ENCODE measurements around the gene PHLDB2. TPM values are rescaled to one million over a fixed set of nuclear protein-coding genes. Genes with fewer than 3 reads are reported as not detected.

The PHLDB2 gene
- total and polyA plus RNA-seq, 10 of the 15 experiments (the other 5 are each of a cell fraction or from before 2014, with no cell fraction given), result 0.03 to 0.67 (median 0.40) TPM

GRCh38 chr3:111838133-111838532 lies 20.9 kb upstream of the PHLDB2 start:
- ChIA-PET SMC1A (ENCODE audit: uncharacterized antibody, unreplicated experiment) (no interaction called here), RAD21 (ENCODE audit: unreplicated experiment) (no interaction called here), CTCF (no interaction called here), POLR2A (no interaction called here)
- in situ Hi-C loops (cut with MboI), result no loop called here
- H3K27ac ChIP-seq (ENCODE audit: control insufficient read depth, insufficient read depth), result no peak overlapping the region
- no peaks in the 10 kb centered on the region for H4K20me1 ChIP-seq (ENCODE audit: control insufficient read depth, insufficient read depth)
- H3K9me3 ChIP-seq (replicated peaks; ENCODE audit: control insufficient read depth, insufficient read depth, low read length), result no peaks in the 10 kb centered on the region
- no peak for FAIRE-seq
- no peaks in the 10 kb centered on the region; a peak in 1 of 4 replicates for H3K27me3 ChIP-seq (replicated peaks in 1 of 2; ENCODE audit: control insufficient read depth in 2 of 2, insufficient read depth in 2 of 2, low read length in 1 of 2)
- H3K79me2 ChIP-seq (ENCODE audit: control insufficient read depth, insufficient read depth, low read length), result no peaks in the 10 kb centered on the region
- no peak for ATAC-seq
- H3K4me2 ChIP-seq (ENCODE audit: control insufficient read depth, insufficient read depth), result no peak overlapping the region
- intact Hi-C loops (cut with micrococcal nuclease; ENCODE audit: unreplicated experiment), result no loop called here
- H3K4me1 ChIP-seq (ENCODE audit: control insufficient read depth, insufficient read depth, low read length), result no peaks in the 10 kb centered on the region
- WGBS (ENCODE audit: insufficient coverage, insufficient replicate concordance, low lambda C conversion rate, missing lambda C conversion rate), result 35% methylated on average over 5 of the region's 5 CpGs
- BruUV-seq (replicated peaks), result no TSS peak
- H2AFZ ChIP-seq (ENCODE audit: control insufficient read depth, low read depth, low read length), result no peak overlapping the region
- H3K36me3 ChIP-seq (ENCODE audit: control insufficient read depth in 2 of 2, insufficient read depth in 2 of 2, low read length in 1 of 2), result no peaks in the 10 kb centered on the region
- no peak for DNase-seq (ENCODE audit: low read depth, low spot score)
- H3K4me3 ChIP-seq, result no peak overlapping the region
- TF ChIP-seq GABPA (IDR thresholded peaks at IDR 0.05; ENCODE audit: low read depth) (no peak), BRCA1 (IDR thresholded peaks at IDR 0.05; ENCODE audit: low read depth, low read length) (no peak), GATAD2B (conservative IDR thresholded peaks at IDR 0.05; ENCODE audit: low read depth) (no peak)
- TF ChIP-seq, protein P1, sequence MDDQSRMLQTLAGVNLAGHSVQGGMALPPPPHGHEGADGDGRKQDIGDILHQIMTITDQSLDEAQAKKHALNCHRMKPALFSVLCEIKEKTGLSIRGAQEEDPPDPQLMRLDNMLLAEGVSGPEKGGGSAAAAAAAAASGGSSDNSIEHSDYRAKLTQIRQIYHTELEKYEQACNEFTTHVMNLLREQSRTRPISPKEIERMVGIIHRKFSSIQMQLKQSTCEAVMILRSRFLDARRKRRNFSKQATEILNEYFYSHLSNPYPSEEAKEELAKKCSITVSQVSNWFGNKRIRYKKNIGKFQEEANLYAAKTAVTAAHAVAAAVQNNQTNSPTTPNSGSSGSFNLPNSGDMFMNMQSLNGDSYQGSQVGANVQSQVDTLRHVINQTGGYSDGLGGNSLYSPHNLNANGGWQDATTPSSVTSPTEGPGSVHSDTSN (IDR thresholded peaks at IDR 0.05; ENCODE audit: insufficient replicate concordance, low read depth, low read length), result no peak
- no peak overlapping the region for H3K9ac ChIP-seq (ENCODE audit: control insufficient read depth, insufficient read depth, low read length)

- H3K4me2 ChIP-seq (ENCODE audit: control insufficient read depth, insufficient read depth), result no peak overlapping the region
- RAD21 ChIA-PET (ENCODE audit: unreplicated experiment), result no interaction called here
- TF ChIP-seq E2F4 (IDR thresholded peaks at IDR 0.05; ENCODE audit: low read depth, low read length) (no peak), ASH2L (IDR thresholded peaks at IDR 0.05; ENCODE audit: borderline replicate concordance, low read depth) (no peak), SUZ12 (IDR thresholded peaks at IDR 0.05; ENCODE audit: unreplicated experiment) (no peak), USF1 (IDR thresholded peaks at IDR 0.05; ENCODE audit: borderline replicate concordance, extremely low read length, insufficient read depth, low read depth, low read length) (no peak), ATF7 (IDR thresholded peaks at IDR 0.05; ENCODE audit: low read depth) (no peak), NFYB (IDR thresholded peaks at IDR 0.05; ENCODE audit: insufficient read depth, low read depth, low read length) (no peak)
These were observed 13.0 kb upstream of the PHLDB2 start for GRCh38 chr3:111846039-111846438.

More at GRCh38 chr3:111846039-111846438, 13.0 kb upstream of the PHLDB2 start:
- Histone ChIP-seq H3K9me3 (replicated peaks; ENCODE audit: control insufficient read depth, insufficient read depth, low read length) (no peaks in the 10 kb centered on the region), H3K9ac (ENCODE audit: control insufficient read depth, insufficient read depth, low read length) (no peak overlapping the region), H3K27me3 (replicated peaks in 1 of 2; ENCODE audit: control insufficient read depth in 2 of 2, insufficient read depth in 2 of 2, low read length in 1 of 2) (no peaks in the 10 kb centered on the region), H3K79me2 (ENCODE audit: control insufficient read depth, insufficient read depth, low read length) (no peaks in the 10 kb centered on the region), H3K4me3 (no peak overlapping the region), H3K36me3 (ENCODE audit: control insufficient read depth in 2 of 2, insufficient read depth in 2 of 2, low read length in 1 of 2) (no peaks in the 10 kb centered on the region), H3K4me1 (ENCODE audit: control insufficient read depth, insufficient read depth, low read length) (no peaks in the 10 kb centered on the region), H4K20me1 (ENCODE audit: control insufficient read depth, insufficient read depth) (no peaks in the 10 kb centered on the region), H2AFZ (ENCODE audit: control insufficient read depth, low read depth, low read length) (no peak overlapping the region), H3K27ac (ENCODE audit: control insufficient read depth, insufficient read depth) (no peak overlapping the region)
- FAIRE-seq, result no peak
- ChIA-PET CTCF (interaction anchor here (1.2 kb wide), 1 partner anchor 20 kb away, joined by 3 read pairs; no protein-coding TSS in a partner anchor), SMC1A (ENCODE audit: uncharacterized antibody, unreplicated experiment) (interaction anchor here (1.7 kb wide), 1 partner anchor 14 kb away, joined by 6 read pairs; no protein-coding TSS in a partner anchor), POLR2A (no interaction called here)
- no TSS peak for BruUV-seq (replicated peaks)
- intact Hi-C loops (cut with micrococcal nuclease; ENCODE audit: unreplicated experiment), result no loop called here
- no peak for ATAC-seq
- no peak for DNase-seq (ENCODE audit: low read depth, low spot score)
- WGBS (ENCODE audit: insufficient coverage, insufficient replicate concordance, low lambda C conversion rate, missing lambda C conversion rate), result 0% methylated on average over 1 of the region's 1 CpG
- in situ Hi-C loops (cut with MboI), result no loop called here
